ENCODE measurements around the gene TBPL1. TPM values are rescaled to one million over a fixed set of nuclear protein-coding genes. Genes with fewer than 3 reads are reported as not detected.

TBPL1 gene
- total and polyA plus RNA-seq, 2 donors (not counting 1 experiment from before 2014, with no cell fraction given) = 23.3 to 29.6 TPM

DNA sequence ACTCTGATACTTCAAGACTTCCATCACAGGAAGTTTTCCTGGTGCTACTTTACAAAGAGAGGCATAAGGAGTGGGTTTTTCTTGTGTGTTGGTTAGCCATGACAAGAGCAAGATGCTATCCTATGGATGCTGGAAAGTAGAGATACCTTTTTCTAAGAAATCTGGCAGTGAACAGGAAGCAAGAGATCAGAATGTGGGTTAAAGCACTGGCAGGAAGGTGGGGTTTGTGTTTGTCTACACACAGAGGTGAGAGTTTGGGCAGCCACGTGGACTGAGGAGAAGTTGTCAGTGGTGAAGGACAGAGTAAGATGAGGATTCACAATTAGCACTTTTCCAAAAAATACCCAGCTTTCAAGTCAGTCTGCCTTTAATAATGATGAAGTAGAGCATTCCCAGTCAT, 81.5 kb downstream of the TBPL1 start:
- H3K4me1 ChIP-seq (ENCODE audit: control insufficient read depth in 2 of 2, insufficient read depth in 2 of 2, low read length in 2 of 2) = no peaks in the 10 kb centered on the region
- H3K9me3 ChIP-seq (ENCODE audit: control extremely low read depth in 1 of 3, control insufficient read depth in 2 of 3, insufficient read depth in 1 of 3, low read length in 2 of 3) = no peaks in the 10 kb centered on the region
- no peaks in the 10 kb centered on the region for H3K27me3 Mint-ChIP-seq
- no peaks in the 10 kb centered on the region for H3K4me1 Mint-ChIP-seq
- no peak overlapping the region for H2AFZ ChIP-seq (ENCODE audit: insufficient read depth, low read depth, low read length, poor library complexity, severe bottlenecking)
- ATAC-seq (ENCODE audit: low read depth) = no peak
- WGBS (ENCODE audit: insufficient coverage) = no CpG with 5 or more reads among the region's 1 CpG
- H3K27ac ChIP-seq (ENCODE audit: low read length in 2 of 2) = no peak overlapping the region
- no peak for DNase-seq
- TF ChIP-seq EZH2 (IDR thresholded peaks at IDR 0.05; ENCODE audit: borderline replicate concordance, insufficient read depth, low read depth, low read length, poor library complexity, severe bottlenecking) = no peak
- TF ChIP-seq, protein P1, sequence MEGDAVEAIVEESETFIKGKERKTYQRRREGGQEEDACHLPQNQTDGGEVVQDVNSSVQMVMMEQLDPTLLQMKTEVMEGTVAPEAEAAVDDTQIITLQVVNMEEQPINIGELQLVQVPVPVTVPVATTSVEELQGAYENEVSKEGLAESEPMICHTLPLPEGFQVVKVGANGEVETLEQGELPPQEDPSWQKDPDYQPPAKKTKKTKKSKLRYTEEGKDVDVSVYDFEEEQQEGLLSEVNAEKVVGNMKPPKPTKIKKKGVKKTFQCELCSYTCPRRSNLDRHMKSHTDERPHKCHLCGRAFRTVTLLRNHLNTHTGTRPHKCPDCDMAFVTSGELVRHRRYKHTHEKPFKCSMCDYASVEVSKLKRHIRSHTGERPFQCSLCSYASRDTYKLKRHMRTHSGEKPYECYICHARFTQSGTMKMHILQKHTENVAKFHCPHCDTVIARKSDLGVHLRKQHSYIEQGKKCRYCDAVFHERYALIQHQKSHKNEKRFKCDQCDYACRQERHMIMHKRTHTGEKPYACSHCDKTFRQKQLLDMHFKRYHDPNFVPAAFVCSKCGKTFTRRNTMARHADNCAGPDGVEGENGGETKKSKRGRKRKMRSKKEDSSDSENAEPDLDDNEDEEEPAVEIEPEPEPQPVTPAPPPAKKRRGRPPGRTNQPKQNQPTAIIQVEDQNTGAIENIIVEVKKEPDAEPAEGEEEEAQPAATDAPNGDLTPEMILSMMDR (IDR thresholded peaks at IDR 0.05) = no peak
- no peaks in the 10 kb centered on the region for H3K9me3 Mint-ChIP-seq (ENCODE audit: insufficient read depth)
- H3K36me3 ChIP-seq (replicated peaks in 1 of 2; ENCODE audit: control extremely low read depth in 1 of 2, control insufficient read depth in 1 of 2, extremely low read depth in 1 of 2, insufficient read depth in 2 of 2, low read length in 1 of 2) = no peaks in the 10 kb centered on the region
- no peak overlapping the region for H3K27ac Mint-ChIP-seq
- ChIA-PET POLR2A (no interaction called here), CTCF (no interaction called here)
- H3K4me3 Mint-ChIP-seq = no peak overlapping the region
- H3K4me2 ChIP-seq (replicated peaks; ENCODE audit: low read depth, low read length, poor library complexity, severe bottlenecking) = no peak overlapping the region
- intact Hi-C loops (cut with micrococcal nuclease) = no loop called here
- no peaks in the 10 kb centered on the region for H3K79me2 ChIP-seq (ENCODE audit: control insufficient read depth, insufficient read depth, low read length)
- no peak overlapping the region for H3K9ac ChIP-seq (ENCODE audit: low read length)
- H4K20me1 ChIP-seq (ENCODE audit: control insufficient read depth, insufficient read depth, low read length, poor library complexity, severe bottlenecking) = no peaks in the 10 kb centered on the region
- H3K4me3 ChIP-seq (ENCODE audit: control extremely low read depth in 1 of 5, extremely low read depth in 1 of 5, insufficient read depth in 1 of 5, low read depth in 2 of 5, low read length in 4 of 5) = no peak overlapping the region
- peaks cover 0 to 2% (median 0%) of the 10 kb centered on the region in 4 experiments for H3K27me3 ChIP-seq (replicated peaks in 1 of 4; ENCODE audit: control extremely low read depth in 1 of 4, control insufficient read depth in 3 of 4, insufficient read depth in 4 of 4, low read length in 3 of 4)

DNA sequence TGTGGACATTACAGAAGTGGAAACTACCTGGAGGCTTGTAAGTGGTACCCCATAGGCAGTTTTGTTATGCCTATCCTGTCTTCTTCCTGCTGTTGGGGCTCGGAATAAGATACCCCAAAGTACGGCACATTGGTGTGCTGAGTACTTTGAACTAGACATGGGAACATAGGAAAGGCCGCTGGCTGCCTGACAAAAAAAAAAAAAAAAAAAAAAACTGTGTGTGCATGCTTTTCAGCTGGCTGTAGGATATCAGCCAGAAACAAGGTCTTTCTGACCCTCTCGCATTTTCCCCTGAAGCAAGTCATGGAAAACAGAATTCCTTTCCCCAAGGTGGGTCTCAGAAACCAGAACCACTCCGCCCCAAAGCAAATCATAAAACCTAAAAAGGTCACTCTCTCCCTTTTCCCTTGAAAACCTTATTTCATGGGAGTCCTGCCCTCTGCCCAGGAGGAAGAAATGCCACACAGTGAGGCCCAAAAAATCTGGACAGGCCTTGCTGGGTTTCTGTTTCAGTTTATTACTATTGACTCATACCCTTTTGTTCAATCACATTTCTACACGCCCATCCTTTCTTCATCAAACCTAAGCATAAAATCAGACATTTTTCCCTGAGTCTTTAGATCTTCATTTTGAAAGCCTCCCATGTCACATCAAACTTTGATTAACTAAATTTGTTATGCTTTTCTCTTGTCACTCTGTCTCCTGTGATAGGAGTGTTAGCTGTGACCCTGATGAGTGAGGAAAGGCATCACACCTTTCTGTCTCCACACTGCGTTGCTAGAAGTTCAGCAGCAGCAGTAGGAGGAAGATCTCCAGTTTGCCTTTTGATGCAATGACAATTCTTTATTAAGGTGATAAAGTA, 82.2 kb downstream of the TBPL1 start:
- H3K4me2 ChIP-seq (replicated peaks; ENCODE audit: low read depth, low read length, poor library complexity, severe bottlenecking) = no peak overlapping the region
- H3K27me3 Mint-ChIP-seq = no peaks in the 10 kb centered on the region

More for the DNA sequence above, 82.2 kb downstream of the TBPL1 start:
- no peak overlapping the region for H3K27ac ChIP-seq (ENCODE audit: low read length in 2 of 2)
- H3K4me1 ChIP-seq (ENCODE audit: control insufficient read depth in 2 of 2, insufficient read depth in 2 of 2, low read length in 2 of 2) = no peaks in the 10 kb centered on the region
- intact Hi-C loops (cut with micrococcal nuclease) = no loop called here
- CTCF ChIA-PET = interaction anchor here (1.1 kb wide), 1 partner anchor 111 kb away, joined by 4 read pairs; no protein-coding TSS in a partner anchor
- H3K4me3 Mint-ChIP-seq = no peak overlapping the region
- H3K4me3 ChIP-seq (ENCODE audit: control extremely low read depth in 1 of 5, extremely low read depth in 1 of 5, insufficient read depth in 1 of 5, low read depth in 2 of 5, low read length in 4 of 5) = no peak overlapping the region
- no peaks in the 10 kb centered on the region for H3K36me3 ChIP-seq (replicated peaks in 1 of 2; ENCODE audit: control extremely low read depth in 1 of 2, control insufficient read depth in 1 of 2, extremely low read depth in 1 of 2, insufficient read depth in 2 of 2, low read length in 1 of 2)
- H3K9me3 ChIP-seq (ENCODE audit: control extremely low read depth in 1 of 3, control insufficient read depth in 2 of 3, insufficient read depth in 1 of 3, low read length in 2 of 3) = no peaks in the 10 kb centered on the region
- no peak overlapping the region for H3K9ac ChIP-seq (ENCODE audit: low read length)
- H3K79me2 ChIP-seq (ENCODE audit: control insufficient read depth, insufficient read depth, low read length) = no peaks in the 10 kb centered on the region
- ATAC-seq (ENCODE audit: low read depth) (no peak), DNase-seq (no peak)
- no peaks in the 10 kb centered on the region for H3K27me3 ChIP-seq (replicated peaks in 1 of 4; ENCODE audit: control extremely low read depth in 1 of 4, control insufficient read depth in 3 of 4, insufficient read depth in 4 of 4, low read length in 3 of 4)
- H2AFZ ChIP-seq (ENCODE audit: insufficient read depth, low read depth, low read length, poor library complexity, severe bottlenecking) = no peak overlapping the region
- 88% methylated on average over 6 of the region's 7 CpGs for WGBS (ENCODE audit: insufficient coverage)
- TF ChIP-seq, protein P1 (IDR thresholded peaks at IDR 0.05) = no peak
- TF ChIP-seq EZH2 (IDR thresholded peaks at IDR 0.05; ENCODE audit: borderline replicate concordance, insufficient read depth, low read depth, low read length, poor library complexity, severe bottlenecking) = no peak
- no peak overlapping the region for H3K27ac Mint-ChIP-seq
- H4K20me1 ChIP-seq (ENCODE audit: control insufficient read depth, insufficient read depth, low read length, poor library complexity, severe bottlenecking) = no peaks in the 10 kb centered on the region
- no peaks in the 10 kb centered on the region for H3K4me1 Mint-ChIP-seq
- no peaks in the 10 kb centered on the region for H3K9me3 Mint-ChIP-seq (ENCODE audit: insufficient read depth)
- POLR2A ChIA-PET = no interaction called here

Data from B cell (primary cell).